ENCODE results near the gene ISY1. TPM values are rescaled to one million over a fixed set of nuclear protein-coding genes. Genes with fewer than 3 reads are reported as not detected.
A peak's percentile ranks its signal among the peaks of the same experiment; 100 is the strongest.
"Not testable (repeated sequence)": the region's sequence is repeated elsewhere in the genome, so short reads cannot be mapped to it uniquely, and the experiment has no call there.

Gene ISY1
- total RNA-seq, 4 donors from 2014 or later: 1.6 to 14.2 (median 7.2) TPM

- no peak overlapping the region for H3K4me3 ChIP-seq
- H3K36me3 ChIP-seq: no peaks in the 10 kb centered on the region
- intact Hi-C loops (cut with DNase I; ENCODE audit: low total_unique reads): no loop called here
- WGBS, 2 donors (ENCODE audit: low coverage in 1 of 2): 57 to 62% methylated on average over 1 of the region's 1 CpG
- TF ChIP-seq POLR2A (IDR thresholded peaks at IDR 0.05): no peak
- TF ChIP-seq POLR2AphosphoS5 (IDR thresholded peaks at IDR 0.05): no peak
- no peak for TF ChIP-seq EP300 (IDR thresholded peaks at IDR 0.05; ENCODE audit: low read depth)
- TF ChIP-seq, protein P1, sequence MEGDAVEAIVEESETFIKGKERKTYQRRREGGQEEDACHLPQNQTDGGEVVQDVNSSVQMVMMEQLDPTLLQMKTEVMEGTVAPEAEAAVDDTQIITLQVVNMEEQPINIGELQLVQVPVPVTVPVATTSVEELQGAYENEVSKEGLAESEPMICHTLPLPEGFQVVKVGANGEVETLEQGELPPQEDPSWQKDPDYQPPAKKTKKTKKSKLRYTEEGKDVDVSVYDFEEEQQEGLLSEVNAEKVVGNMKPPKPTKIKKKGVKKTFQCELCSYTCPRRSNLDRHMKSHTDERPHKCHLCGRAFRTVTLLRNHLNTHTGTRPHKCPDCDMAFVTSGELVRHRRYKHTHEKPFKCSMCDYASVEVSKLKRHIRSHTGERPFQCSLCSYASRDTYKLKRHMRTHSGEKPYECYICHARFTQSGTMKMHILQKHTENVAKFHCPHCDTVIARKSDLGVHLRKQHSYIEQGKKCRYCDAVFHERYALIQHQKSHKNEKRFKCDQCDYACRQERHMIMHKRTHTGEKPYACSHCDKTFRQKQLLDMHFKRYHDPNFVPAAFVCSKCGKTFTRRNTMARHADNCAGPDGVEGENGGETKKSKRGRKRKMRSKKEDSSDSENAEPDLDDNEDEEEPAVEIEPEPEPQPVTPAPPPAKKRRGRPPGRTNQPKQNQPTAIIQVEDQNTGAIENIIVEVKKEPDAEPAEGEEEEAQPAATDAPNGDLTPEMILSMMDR (IDR thresholded peaks at IDR 0.05): no peak
- no peaks in the 10 kb centered on the region for H3K27me3 ChIP-seq
- in situ Hi-C loops (cut with MboI; ENCODE audit: low pct_ligation_motif_present in 1 of 4, low pct_unique_long_range_greater_than_20kb in 1 of 4, low sequenced_read_pairs in 3 of 4): no loop called here
- no peak for DNase-seq
- H3K27ac ChIP-seq: no peak overlapping the region
- peaks cover 8 to 26% (median 11%) of the 10 kb centered on the region in 4 donors for H3K4me1 ChIP-seq
- no peaks in the 10 kb centered on the region for H3K9me3 ChIP-seq
Observed at GRCh38 chr3:129187857-129188256, 27.0 kb upstream of the ISY1 start.

GRCh38 chr3:129185783-129186182 is 24.9 kb upstream of the ISY1 start:
- intact Hi-C loops (cut with DNase I; ENCODE audit: low total_unique reads) (no loop called here), in situ Hi-C loops (cut with MboI; ENCODE audit: low pct_ligation_motif_present in 1 of 4, low pct_unique_long_range_greater_than_20kb in 1 of 4, low sequenced_read_pairs in 3 of 4) (no loop called here)
- no peak for TF ChIP-seq POLR2A (IDR thresholded peaks at IDR 0.05)
- peak in 1 of 3 donors; percentile 39 for TF ChIP-seq POLR2AphosphoS5 (IDR thresholded peaks at IDR 0.05)
- Histone ChIP-seq H3K9me3 (no peaks in the 10 kb centered on the region), H3K4me3 (no peak overlapping the region), H3K27ac (peak overlapping the region; percentile 96 to 99 (median 99)), H3K4me1 (peaks cover 10 to 43% (median 16%) of the 10 kb centered on the region in 4 donors), H3K27me3 (no peaks in the 10 kb centered on the region), H3K36me3 (no peaks in the 10 kb centered on the region)
- no peak for DNase-seq
- 51% methylated on average over 3 of the region's 3 CpGs for WGBS, 2 donors (ENCODE audit: low coverage in 1 of 2)

DNA sequence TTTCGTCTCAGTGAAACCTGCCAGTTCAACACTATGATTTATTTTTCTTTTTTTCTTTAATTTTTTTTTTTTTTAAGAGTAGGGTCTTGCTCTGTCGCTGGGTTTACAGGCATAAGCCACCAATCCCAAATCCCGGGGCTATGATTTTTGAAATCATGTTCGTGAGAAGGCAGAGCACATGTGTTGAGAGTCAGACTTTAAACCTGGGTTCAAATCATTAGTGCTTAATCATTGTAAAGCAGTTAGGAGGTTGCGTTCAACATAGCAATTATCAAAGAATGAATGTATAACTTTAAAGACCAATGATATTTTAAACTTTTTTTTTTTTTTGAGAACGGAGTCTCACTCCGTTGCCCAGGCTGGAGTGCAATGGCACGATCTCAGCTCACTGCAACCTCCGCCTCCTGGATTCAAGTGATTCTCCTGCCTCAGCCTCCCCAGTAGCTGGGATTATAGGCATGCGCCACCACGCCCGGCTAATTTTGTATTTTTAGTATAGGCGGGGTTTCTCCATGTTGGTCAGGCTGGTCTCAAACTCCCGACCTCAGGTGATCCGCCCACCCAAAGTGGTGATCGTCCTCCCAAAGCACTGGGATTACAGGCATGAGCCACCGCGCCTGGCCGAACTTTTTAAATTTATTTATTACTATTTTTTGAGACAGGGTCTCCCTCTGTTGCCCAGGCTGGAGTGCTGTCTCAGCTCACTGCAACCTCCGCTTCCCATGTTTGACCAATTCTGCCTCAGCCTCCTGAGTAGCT is 24.1 kb upstream of the ISY1 start:
- in situ Hi-C loops (cut with MboI; ENCODE audit: low pct_ligation_motif_present in 1 of 4, low pct_unique_long_range_greater_than_20kb in 1 of 4, low sequenced_read_pairs in 3 of 4); intact Hi-C loops (cut with DNase I; ENCODE audit: low total_unique reads): not testable (repeated sequence)
- H3K4me3 ChIP-seq: peak overlapping the region in 3 of 4 donors; percentile 85 to 93 (median 90)

DNA sequence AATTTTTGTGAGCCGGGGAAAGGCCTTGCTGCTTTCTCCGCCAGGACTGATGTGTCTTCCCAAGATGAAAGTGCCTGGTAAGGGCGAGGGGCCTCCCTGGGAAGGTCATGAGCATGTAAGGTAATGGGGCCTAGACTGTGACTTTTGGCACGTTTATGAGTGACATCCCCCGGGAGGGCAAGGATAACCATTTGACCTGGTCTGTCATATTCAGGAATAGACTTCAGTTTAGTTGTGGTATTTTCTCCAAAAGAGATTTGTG is 23.5 kb upstream of the ISY1 start:
- intact Hi-C loops (cut with DNase I; ENCODE audit: low total_unique reads) (no loop called here), in situ Hi-C loops (cut with MboI; ENCODE audit: low pct_ligation_motif_present in 1 of 4, low pct_unique_long_range_greater_than_20kb in 1 of 4, low sequenced_read_pairs in 3 of 4) (no loop called here)
- Histone ChIP-seq H3K36me3 (no peaks in the 10 kb centered on the region), H3K9me3 (no peaks in the 10 kb centered on the region), H3K27ac (peak overlapping the region; percentile 96 to 99 (median 99)), H3K4me3 (peak overlapping the region; percentile 37 to 93 (median 88)), H3K4me1 (peaks cover 18 to 57% (median 30%) of the 10 kb centered on the region in 4 donors), H3K27me3 (no peaks in the 10 kb centered on the region)
- no peak for TF ChIP-seq POLR2AphosphoS5 (IDR thresholded peaks at IDR 0.05)
- TF ChIP-seq POLR2A (IDR thresholded peaks at IDR 0.05): no peak
- no peak for TF ChIP-seq EP300 (IDR thresholded peaks at IDR 0.05; ENCODE audit: low read depth)
- TF ChIP-seq, protein P1 (IDR thresholded peaks at IDR 0.05): no peak
- WGBS, 2 donors (ENCODE audit: low coverage in 1 of 2): 0% methylated on average over 5 of the region's 5 CpGs; no CpG with 5 or more reads in 1 of the 2 donors
- peak; percentile 26 for DNase-seq

More for the DNA sequence above, 24.1 kb upstream of the ISY1 start:
- not testable (repeated sequence) for H3K36me3 ChIP-seq, H3K9me3 ChIP-seq, H3K27me3 ChIP-seq, DNase-seq
- 70 to 79% methylated on average over 10 to 20 of the region's 20 CpGs for WGBS, 2 donors (ENCODE audit: low coverage in 1 of 2)
- peak overlapping the region; percentile 96 to 99 (median 99) for H3K27ac ChIP-seq
- H3K4me1 ChIP-seq: peaks cover 12 to 51% (median 23%) of the 10 kb centered on the region in 4 donors

- WGBS, 2 donors (ENCODE audit: low coverage in 1 of 2): 0% methylated on average over 41 of the region's 83 CpGs; no CpG with 5 or more reads in 1 of the 2 donors
- DNase-seq: peak; percentile 95
- peaks cover 23 to 63% (median 34%) of the 10 kb centered on the region in 4 donors for H3K4me1 ChIP-seq
- peak within 1 kb of the TSS; percentile 55 to 93 (median 88) for H3K4me3 ChIP-seq
- H3K27me3 ChIP-seq: no peaks in the 10 kb centered on the region
- in situ Hi-C loops (cut with MboI; ENCODE audit: low pct_ligation_motif_present in 1 of 4, low pct_unique_long_range_greater_than_20kb in 1 of 4, low sequenced_read_pairs in 3 of 4) (no loop called here), intact Hi-C loops (cut with DNase I; ENCODE audit: low total_unique reads) (no loop called here)
- no peaks in the 10 kb centered on the region for H3K9me3 ChIP-seq
- TF ChIP-seq POLR2AphosphoS5 (IDR thresholded peaks at IDR 0.05) (peak; percentile 97 to 99 (median 99)), EP300 (IDR thresholded peaks at IDR 0.05; ENCODE audit: low read depth) (no peak), POLR2A (IDR thresholded peaks at IDR 0.05) (peak; percentile 99)
- TF ChIP-seq, protein P1 (IDR thresholded peaks at IDR 0.05): peak in 1 of 5 experiments; percentile 17
- no peaks in the 10 kb centered on the region for H3K36me3 ChIP-seq
- peak within 1 kb of the TSS; percentile 96 to 99 (median 99) for H3K27ac ChIP-seq
Observed at GRCh38 chr3:129183569-129184395, 22.9 kb upstream of the ISY1 start, which contains the start of gene CNBP. TSS of gene CNBP (minus strand) at chr3:129183896. CDS start at chr3:129171757, 12,139 bp downstream.
